NAMALWA (cell line): ENCODE data around the gene PPP2R5E.
A peak's percentile ranks its signal among the peaks of the same experiment; 100 is the strongest.

Experiments
- DNase-seq: peaks from one replicate; pipeline ENCODE4 v3.0.0-alpha.2; 2015; ENCODE audit warnings: low spot score

PPP2R5E gene

DNA sequence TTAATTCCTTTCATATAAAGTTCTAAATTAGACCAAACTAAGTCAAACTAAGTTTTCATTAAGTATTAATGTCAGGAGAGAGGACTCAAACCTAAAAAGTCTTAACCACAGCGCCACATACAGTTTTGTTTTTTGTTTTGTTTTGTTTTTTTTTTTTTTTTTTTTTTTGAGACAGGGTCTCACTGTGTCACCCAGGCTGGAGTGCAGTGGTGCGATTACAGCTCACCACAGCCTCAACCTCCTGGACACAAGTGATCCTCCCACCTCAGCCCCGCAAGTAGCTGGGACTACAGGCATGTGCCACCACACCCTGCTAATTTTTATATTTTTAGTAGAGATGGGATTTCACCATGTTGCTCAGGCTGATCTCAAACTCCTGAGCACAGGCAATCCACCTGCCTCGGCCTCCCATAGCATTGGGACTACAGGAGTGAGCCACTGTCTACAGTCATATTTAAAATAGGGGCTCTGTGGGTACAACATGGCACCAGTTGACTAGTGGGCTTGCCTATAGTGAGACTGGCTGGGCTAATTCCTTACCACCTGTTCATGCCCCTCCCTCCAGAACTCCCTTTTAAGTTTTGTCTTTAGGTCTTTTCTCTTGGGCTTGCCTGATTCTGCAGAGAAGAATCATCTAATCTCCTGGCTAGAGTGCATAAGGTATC lies 110.2 kb downstream of the PPP2R5E start:
- no peak for DNase-seq

DNA sequence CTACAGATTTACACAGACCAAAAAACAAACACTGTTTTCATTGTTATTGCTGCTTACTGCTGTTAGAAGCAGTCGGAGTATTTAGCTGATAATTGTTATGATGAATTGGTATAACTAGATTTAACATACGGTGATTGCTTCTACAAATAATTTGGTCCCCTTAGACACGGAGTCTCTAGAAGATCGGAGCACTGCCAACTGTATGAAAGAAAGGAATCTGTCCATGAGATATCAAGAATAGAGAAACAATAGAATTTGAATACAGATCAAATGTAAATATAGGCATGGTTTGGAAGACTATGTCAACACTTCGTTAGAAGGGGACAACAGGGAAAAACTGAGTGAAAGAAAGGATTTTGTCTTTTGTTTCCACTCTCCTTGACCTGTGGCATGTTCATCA lies 110.9 kb downstream of the PPP2R5E start:
- DNase-seq, result no peak

DNA sequence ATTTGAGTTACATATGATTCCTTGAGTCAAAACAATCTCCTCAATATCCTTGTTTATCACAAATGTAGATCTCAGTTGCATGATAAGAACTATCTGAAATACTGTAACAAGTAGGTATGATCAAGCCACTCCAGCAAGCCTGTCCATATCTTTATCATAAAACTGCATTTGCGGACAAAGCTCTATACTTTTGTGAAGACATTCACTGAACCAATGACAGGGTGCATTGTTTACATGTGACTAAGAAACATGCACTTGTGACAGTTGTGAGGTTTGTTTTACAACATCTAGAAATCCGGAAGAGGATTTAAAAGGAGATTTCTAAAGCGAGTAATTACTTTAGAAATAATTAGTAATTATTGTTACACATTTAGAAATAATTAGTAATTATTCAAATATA lies 111.7 kb downstream of the PPP2R5E start:
- no peak for DNase-seq

DNA sequence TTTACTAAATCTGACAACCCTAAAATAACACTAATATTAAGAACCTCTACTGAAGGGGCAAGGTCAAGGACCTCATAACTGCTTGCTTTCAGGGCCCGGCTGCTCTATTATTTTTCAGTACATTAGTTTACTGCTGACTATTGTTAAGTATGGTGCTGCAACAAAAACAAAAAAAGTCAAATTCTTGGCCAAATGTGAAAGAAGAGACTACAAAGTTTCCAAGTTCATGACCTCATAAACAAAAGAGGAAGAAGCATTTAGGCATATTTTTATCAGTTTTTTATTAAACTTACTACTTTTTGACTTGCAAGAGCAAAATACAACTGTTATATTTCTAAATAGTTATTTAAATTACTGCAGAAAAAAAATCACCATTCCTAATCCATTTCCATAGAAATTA lies 114.7 kb downstream of the PPP2R5E start:
- DNase-seq, result no peak

DNA sequence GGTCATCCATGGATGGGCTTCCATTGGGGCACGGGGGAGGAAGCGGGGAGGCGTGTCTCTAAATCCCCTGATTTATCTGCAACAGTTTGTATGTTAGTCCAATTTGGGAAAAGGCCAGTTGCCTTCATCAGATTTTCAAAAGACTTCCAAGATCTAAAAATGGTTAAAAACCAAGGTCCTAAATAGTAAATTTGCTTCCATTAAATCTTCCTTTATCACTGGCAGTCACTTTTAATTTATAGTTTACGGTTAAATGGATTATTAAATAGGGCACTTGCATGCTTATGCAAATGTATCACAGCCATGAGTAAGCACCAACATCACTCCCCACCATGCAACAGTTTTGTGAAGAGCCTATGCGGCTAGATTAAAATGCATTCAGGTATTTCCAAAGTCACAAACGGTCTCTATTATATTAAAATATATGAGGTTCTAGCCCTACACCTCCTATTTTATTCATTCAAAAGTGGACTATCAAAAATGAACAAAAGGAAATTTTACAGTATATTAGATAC lies 116.3 kb downstream of the PPP2R5E start:
- DNase-seq, result no peak

DNA sequence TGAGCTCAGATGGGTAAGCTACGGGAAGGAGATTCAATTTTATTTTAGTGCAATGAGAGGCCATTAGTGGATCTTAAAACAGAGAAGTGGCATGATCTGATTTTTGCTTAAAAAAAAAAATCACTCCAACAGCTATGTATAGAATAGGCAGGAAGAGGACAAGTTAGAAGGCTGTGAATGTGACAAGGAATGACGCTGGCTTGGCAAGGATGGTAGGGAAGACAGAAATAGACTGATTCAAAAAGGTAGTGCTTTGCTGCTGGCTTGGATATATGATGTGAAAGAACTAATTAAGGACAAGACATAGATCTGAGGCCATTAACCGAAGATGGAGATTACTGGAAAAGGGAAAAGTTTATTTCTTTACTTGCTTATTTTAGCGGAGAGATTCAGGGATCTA lies 119.3 kb downstream of the PPP2R5E start:
- DNase-seq, result no peak

DNA sequence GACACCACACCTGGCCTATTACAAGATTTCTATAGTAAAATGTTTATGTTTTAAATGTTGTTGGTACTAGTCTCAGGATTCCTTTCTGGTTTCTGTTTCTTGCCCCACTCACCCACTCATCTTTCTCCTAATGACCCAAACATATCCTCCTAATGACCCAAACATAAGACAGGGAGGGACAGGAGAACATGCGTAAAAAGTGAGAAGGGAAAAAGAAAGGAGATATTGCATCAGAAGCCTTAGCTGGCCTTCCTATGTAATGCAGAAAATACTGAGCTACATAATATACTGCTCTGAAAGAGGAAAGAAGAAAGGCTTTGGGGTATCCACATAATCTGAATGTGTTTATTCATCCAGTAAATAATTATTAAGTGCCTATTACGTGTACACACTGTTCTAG lies 119.8 kb downstream of the PPP2R5E start:
- no peak for DNase-seq

DNA sequence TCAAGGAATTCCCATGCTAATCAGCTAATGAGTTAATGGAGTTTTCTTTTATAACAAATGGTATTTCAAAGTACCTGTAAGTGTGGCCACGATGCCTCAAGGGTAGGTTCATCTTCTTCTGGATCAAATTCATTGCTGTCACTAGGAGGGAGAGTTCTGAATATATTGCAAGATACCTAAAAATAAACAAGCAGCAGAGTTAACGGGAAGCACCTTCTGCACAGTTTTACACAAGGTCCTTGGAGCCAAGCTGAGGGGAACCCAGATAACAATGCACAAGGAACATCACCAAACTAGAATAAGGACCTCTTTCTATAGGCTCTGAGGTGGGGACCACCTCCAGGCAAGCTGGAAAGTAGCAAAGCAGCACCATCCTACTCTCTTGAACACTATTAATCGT lies 121.3 kb downstream of the PPP2R5E start:
- no peak for DNase-seq

DNA sequence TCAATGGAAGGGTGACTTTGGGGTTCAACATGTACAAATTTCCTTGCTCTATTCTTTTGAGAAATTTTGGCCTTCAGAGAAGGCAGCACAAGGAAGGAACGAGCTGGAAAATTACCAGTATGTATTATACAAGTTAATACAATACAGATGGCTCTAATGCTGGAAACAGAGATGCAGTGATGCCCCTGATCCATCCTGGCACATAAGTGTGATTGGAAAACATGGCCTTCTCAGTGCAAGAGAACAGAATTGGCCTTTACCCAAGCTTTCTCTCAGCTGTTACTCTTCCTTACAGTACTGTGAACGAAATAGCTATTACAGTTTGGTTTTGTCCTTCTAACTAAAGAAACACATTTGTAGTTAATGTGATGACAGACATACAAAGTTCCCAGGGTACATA lies 122.0 kb downstream of the PPP2R5E start:
- DNase-seq, result no peak

DNA sequence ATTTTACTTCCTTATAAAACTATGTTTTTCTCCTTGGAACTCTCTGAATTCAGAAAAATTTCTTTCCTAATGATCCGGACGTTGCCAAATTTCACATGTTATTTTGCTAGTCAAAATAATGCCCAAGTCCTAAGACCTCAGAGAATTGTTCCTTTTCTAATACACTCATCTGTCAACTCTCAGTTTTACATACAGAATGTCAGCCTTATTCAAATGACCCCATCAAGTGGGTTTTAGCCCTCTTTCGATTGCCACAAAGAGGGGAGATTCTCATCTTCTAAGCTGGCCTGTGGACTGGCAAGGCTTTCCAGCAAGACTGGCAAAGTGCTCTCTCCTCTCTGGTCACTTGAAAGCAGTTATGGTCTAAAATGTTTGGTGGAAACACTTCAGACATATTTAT lies 125.2 kb downstream of the PPP2R5E start:
- DNase-seq, result no peak

DNA sequence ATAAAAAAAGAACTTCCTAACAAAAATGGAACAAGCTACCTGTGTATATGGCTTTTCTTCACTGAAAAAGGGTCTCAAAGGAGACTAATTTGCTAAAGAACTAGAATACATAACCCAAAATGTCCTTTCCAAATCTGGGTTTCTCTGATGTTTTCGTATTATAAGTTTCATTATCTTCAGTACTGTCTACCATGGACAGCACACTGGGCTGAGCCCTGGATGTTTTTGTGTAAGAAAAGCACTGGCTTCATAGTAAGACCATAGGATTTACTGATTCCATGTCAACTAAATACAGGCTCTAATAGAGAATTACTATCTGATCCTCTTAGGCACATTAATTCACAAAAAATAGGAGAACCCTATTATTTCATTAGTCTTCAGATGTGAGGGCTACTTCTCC lies 130.2 kb downstream of the PPP2R5E start:
- DNase-seq, result no peak

DNA sequence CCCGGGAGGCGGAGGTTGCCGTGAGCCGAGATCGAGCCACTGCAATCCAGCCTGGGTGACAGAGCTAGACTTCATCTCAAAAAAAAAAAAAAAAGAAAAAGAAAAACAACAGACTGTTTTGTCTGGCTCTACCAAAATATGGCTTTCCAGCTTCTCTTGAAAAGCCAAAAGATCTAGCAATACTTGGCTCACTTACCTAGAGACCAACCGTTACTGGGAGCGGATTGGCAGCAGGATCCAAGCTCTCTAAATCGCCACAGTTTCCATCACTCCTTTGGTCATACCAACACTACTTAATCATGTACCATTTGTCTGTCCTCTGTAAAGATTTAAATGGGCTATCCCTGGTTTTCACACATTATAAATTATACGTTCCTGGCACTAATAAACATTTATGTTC lies 136.8 kb downstream of the PPP2R5E start:
- DNase-seq, result no peak

DNA sequence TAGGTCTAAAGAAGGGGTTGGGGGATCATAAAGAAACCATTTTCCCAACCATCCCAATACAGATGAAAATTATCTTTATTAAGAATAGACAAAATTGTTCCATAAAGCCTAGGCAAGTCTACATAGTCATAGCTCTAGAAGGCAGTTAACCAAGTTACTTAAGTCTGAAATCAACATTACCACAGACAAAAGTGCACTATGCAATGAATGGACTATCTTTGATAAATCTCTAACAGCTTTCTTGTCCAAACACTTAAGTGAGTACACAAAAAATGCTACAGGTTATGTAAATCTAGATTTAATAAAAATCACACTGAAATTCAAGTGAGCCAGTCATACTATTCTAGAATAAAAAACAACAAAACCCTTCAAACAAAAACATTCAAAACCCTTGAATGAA lies 137.5 kb downstream of the PPP2R5E start:
- no peak for DNase-seq

DNA sequence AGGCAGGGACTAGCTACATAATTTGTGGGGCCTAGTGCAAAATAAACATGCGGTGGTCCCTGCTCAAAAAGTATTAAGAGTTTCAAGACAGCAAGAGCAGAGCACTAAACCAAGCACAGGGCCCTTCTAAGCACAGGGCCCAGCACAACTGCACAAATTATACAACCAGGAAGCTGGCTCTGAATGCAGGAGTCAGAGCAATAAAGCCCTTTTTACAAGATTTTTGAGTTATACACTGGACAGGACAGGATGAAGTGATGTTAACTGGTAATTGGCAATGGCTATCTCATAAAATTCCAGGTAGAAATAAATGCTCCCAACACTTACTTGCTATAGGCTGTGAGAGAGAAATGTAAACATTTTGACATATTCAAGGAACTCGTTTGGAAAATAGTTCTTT lies 138.3 kb downstream of the PPP2R5E start:
- no peak for DNase-seq

DNA sequence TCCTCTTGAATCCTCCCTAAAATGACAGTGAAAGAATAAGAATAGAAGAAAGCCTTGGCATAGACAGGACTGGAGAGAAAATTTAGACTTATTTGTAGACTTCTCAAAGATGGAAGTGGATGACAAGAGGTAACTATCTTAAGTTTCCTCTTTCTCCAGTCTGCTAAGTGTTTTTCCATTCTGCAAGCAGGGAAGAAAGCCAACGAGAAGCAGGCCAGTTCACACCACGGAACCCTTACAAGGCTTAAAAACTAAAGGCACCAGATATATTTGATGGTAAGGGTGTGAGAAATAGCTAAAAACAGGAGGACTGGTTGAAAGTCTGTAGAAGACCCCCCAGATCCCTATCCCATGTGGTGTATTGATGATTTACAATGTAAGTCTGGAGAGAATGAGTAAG lies 141.5 kb downstream of the PPP2R5E start:
- DNase-seq, result no peak

DNA sequence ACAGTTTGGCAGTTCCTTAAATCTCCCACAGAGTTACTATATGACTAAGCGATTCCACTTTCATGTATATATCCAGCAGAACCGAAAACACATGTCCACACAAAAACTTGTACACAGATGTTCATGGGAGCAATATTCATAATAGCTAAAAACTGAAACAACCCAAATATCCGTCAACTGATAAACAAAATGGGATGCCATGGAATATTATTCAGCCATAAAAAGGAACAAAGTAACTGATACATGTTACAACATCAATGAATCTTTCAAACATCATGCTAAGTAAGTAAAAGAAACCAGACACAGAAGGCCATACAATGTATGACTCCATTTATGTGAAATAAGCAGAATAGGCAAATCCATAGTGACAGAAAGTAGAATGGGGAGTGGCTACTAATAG lies 144.2 kb downstream of the PPP2R5E start:
- no peak for DNase-seq

DNA sequence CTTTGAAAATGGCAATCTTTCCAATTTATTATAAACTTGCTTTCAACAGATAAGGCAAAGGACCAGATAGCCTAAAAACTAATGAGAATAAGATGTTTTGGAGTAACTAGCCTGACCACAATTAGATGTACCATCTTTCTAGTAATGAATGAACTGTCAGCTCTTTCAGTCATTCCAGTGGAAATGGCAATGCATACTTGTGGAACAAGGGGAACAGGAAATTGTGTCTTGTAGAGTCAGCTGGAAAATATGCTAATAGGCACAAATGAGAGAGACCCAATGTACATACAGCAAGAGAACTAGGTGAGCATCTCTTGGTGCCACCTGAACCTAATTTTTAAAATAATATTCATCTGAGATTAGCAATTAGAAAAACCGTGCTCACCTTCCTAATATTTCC lies 148.3 kb downstream of the PPP2R5E start:
- DNase-seq, result no peak

DNA sequence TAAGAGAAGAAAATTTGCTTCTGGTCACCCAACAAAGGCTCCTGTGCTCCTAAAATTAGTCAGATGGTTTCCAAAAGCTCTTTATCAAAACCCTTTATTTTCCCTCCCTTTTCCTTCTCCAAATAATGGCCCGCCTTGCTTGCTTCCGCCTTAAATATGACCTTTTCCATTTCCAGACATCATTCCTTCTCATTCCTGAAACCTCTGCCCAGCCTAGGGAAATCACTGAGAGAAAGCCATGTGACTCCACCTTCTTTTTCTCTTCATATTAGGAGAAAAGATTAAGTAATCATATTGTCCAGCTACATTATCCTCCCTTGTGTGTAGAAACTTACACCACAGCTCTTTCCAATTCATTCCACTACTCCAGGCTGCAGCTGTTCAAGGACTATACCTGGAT lies 148.7 kb downstream of the PPP2R5E start:
- no peak for DNase-seq

DNA sequence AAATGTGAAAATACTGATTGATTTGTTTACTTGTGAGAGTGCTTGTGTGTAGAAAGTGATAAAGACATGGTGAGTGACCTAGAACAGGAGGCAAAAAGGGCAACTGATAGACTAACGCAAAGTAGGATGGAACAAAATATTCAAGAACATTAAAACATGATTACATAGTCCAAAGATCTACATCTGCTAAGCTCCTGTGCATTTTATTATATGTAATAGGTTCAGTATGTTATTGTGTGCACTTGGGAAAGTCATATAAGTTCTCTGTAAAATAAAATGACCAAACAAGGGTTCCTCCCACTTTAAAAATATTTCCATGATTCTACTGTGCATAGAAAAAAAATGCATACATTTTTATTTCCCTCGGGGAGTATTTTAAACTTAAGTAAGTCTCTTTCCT lies 150.2 kb downstream of the PPP2R5E start:
- DNase-seq, result no peak

DNA sequence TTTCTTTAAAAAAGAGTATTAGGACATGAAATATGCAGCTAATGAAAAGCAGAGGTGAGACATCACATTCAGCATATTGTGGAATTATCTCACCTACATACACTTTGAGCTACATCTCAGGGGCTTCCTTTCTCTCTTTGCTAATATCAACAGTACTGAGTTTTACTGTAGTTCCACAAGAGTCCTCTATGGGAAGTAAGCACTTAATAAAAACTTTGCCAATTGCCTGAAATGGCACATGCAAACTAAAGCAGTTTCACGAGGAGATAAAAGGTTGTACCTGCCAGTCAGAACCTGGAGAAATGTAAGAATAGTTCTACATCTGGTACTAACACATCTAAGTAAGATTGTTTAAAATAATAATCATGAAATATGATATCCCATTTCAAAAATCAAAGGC lies 150.9 kb downstream of the PPP2R5E start:
- peak; percentile 5 for DNase-seq

DNA sequence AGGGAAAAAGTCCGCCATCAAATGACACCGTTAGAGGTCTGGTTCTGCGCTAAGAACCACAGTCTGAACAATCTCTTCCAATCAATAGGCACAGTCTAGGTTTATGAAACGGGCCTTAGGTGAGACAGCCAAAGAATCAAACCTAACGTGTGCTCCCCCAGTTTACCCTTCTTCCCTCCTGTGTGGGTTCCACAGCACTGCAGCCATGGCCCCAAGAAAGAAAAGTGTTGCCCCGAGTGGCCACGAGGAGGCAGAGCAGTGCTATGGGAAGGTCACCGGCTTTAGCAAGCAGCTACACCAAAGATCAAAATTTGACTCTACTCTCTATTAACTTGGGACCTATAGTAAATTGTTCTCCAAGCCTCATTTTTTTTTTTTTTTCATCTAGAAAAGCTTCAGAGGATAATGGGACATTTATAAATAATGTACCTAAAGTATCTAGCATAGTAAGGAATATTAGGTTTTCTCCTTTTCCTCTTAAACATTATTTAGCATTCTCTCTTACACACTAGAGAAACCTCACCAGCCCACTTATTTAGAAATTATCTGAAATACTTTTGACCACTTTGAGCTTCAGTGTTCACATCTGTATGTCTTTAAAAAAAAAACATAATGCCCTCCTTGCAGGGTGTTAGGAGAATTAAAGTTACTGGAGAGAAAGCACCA lies 154.3 kb downstream of the PPP2R5E start:
- peak; percentile 60 for DNase-seq

DNA sequence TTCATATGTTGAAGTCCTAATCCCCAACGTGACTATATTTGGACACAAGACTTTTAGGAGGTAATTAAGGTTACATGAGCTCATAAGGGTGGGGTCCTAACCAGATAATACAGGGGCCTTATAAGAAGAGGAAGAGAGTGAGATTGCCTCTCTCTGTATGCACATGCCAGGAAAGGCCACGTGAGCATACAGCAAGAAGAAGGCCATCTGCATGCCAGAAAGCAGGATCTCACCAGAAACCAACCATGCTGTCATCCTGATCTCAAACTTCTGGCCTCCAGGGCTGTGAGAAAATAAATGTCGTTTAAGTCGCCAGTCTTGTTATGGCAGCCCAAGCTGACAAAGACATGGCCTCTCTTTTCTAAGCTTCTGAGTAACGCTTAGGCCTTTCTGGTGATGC lies 155.5 kb downstream of the PPP2R5E start:
- no peak for DNase-seq

DNA sequence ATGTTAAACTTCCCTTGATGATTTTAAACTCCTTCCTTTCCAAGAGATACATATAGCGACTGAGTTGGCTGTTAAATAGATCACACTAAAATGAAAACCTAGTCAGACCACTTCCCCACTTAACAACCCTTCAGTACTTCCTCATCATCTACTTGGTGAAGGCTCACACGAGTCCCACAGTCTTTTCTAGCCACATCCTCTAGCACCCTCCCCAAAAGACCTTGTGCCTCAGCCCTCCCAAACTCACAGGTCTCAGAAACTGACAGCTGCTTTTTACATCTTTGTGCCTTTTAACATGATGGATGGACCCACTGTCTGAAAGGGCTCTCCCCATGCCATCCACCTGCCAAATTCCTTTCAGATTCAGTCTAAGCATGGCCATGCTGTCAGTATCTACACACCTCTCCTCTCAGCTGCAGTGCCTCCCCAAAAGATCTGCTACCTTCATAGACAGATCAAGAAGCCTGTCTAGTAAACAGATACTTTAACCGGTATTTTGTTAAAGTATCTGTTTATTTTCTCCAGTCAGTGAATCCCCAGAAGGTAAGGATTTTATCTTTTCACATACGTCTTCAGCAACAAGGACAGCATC lies 159.3 kb downstream of the PPP2R5E start:
- DNase-seq, result no peak

DNA sequence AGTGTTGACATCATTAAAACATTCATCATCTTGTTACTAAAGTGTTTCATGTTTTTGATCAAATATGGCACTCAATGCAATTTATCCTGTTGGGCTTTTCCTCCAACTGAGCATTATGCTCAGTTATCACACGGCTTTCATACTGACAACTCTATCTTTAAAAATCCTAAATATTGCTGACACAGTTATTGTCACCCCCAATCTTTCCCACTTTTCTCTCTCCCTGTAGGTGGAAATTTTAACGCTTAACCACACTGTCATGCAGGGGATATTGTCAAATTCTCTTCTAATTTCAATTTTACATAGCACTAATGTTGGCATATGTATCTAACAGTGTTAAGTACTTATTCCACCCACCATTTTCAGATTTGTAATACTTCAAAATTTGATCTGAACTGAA lies 164.7 kb downstream of the PPP2R5E start:
- no peak for DNase-seq
